Activated naive CD4-positive, alpha-beta T cell treated with anti-CD3 and anti-CD28 coated beads, Interleukin-2, amount 50 U/mL, for 24 hours (primary cell): ENCODE results near the gene AP3D1.
"Not testable (repeated sequence)": the region's sequence is repeated elsewhere in the genome, so short reads cannot be mapped to it uniquely, and the experiment has no call there.

Experiments
- H3K27ac Mint-ChIP-seq: one replicate; pipeline ENCODE4 v1.8.0; 2021; ENCODE audit warnings: mild to moderate bottlenecking, mixed read lengths
- H3K27me3 Mint-ChIP-seq: one replicate; pipeline ENCODE4 v1.8.0; 2021; ENCODE audit warnings: mixed read lengths
- H3K36me3 Mint-ChIP-seq: one replicate; pipeline ENCODE4 v1.8.0; 2021; ENCODE audit warnings: mixed read lengths
- H3K4me1 Mint-ChIP-seq: one replicate; pipeline ENCODE4 v1.8.0; 2021; ENCODE audit warnings: mixed read lengths
- H3K4me3 Mint-ChIP-seq: one replicate; pipeline ENCODE4 v1.8.0; 2021; ENCODE audit warnings: mild to moderate bottlenecking, mixed read lengths
- H3K9me3 Mint-ChIP-seq: one replicate; pipeline ENCODE4 v1.8.0; 2021; ENCODE audit warnings: mixed read lengths

Gene AP3D1

GRCh38 chr19:2144190-2144589 is 7.2 kb downstream of the AP3D1 start:
- H3K36me3 Mint-ChIP-seq, result no peaks in the 10 kb centered on the region
- no peaks in the 10 kb centered on the region for H3K27me3 Mint-ChIP-seq
- H3K4me1 Mint-ChIP-seq, result peaks cover 37% of the 10 kb centered on the region
- H3K9me3 Mint-ChIP-seq, result no peaks in the 10 kb centered on the region
- H3K4me3 Mint-ChIP-seq, result no peak overlapping the region
- no peak overlapping the region for H3K27ac Mint-ChIP-seq

GRCh38 chr19:2142173-2142829 is 9.1 kb downstream of the AP3D1 start:
- no peaks in the 10 kb centered on the region for H3K9me3 Mint-ChIP-seq
- peaks cover 1% of the 10 kb centered on the region for H3K36me3 Mint-ChIP-seq
- no peaks in the 10 kb centered on the region for H3K27me3 Mint-ChIP-seq
- no peak overlapping the region for H3K4me3 Mint-ChIP-seq
- H3K27ac Mint-ChIP-seq, result no peak overlapping the region
- H3K4me1 Mint-ChIP-seq, result peaks cover 29% of the 10 kb centered on the region

DNA sequence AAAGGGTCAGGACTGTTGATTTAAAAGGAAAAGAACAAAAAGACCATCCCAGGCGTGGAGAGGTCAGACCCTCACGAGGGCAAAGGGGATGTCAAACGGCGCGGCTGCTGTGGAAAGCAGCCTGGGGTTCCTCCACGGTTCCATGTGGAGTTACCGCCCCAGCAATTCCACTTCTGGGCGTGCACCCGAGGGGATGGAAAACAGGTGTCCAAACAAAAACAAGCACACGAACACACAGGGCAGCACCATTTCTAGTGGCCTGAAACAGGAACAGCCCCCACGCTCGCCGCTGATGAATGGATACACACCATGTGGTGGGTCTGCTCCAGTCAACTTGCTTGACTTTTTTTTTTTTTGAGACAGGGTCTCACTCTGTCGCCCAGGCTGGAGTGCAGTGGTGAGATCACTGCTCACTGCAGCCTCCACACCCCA is 11.2 kb downstream of the AP3D1 start:
- Mint-ChIP-seq H3K4me1 (peaks cover 16% of the 10 kb centered on the region), H3K36me3 (peaks cover 3% of the 10 kb centered on the region), H3K9me3 (no peaks in the 10 kb centered on the region), H3K27ac (no peak overlapping the region), H3K27me3 (no peaks in the 10 kb centered on the region), H3K4me3 (no peak overlapping the region)

DNA sequence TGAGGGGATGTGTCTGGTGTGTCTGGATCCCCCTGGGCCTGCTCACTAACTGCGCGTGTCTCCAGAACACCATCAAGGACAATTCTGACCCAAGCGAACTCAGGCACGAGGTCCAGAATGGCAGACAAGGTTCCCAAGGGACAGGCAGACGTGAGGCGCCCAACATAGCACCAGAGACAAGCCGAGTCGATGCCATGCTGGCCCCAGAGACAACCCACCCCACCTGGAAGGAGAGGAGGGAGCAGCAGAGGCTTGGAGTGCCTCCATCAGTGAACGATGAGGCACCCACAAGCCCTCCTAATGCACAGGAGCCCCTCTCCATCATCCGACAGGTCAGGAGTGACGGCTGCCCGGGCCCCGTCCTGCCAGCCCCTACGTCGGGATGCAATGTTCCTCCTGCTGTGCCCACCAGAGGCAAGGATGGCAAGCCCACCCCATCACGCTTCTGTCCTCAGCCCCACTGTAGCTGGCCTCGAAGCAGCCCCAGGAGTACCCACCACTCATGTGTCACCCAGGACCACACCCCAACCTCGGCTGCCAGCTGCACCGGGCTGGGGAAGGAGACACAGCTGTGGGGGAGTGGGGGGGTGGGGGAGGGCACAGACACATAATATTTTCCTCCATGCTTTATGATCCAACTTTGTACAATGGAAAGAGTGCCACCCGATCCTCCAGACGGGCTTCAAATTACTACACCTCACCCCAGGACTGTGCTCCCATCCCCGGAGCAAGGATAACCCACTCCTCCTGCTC is 11.8 kb downstream of the AP3D1 start:
- H3K27me3 Mint-ChIP-seq, result no peaks in the 10 kb centered on the region
- H3K4me1 Mint-ChIP-seq, result peaks cover 11% of the 10 kb centered on the region
- H3K4me3 Mint-ChIP-seq, result no peak overlapping the region
- H3K36me3 Mint-ChIP-seq, result peaks cover 3% of the 10 kb centered on the region
- H3K9me3 Mint-ChIP-seq, result no peaks in the 10 kb centered on the region
- no peak overlapping the region for H3K27ac Mint-ChIP-seq

GRCh38 chr19:2138061-2138728 is 13.2 kb downstream of the AP3D1 start:
- no peaks in the 10 kb centered on the region for H3K27me3 Mint-ChIP-seq
- no peaks in the 10 kb centered on the region for H3K9me3 Mint-ChIP-seq
- H3K36me3 Mint-ChIP-seq, result peaks cover 3% of the 10 kb centered on the region
- H3K27ac Mint-ChIP-seq, result no peak overlapping the region
- no peak overlapping the region for H3K4me3 Mint-ChIP-seq
- peaks cover 10% of the 10 kb centered on the region for H3K4me1 Mint-ChIP-seq

GRCh38 chr19:2136796-2137195 is 14.6 kb downstream of the AP3D1 start:
- peaks cover 3% of the 10 kb centered on the region for H3K36me3 Mint-ChIP-seq
- H3K27ac Mint-ChIP-seq, result no peak overlapping the region
- H3K4me3 Mint-ChIP-seq, result no peak overlapping the region
- H3K9me3 Mint-ChIP-seq, result no peaks in the 10 kb centered on the region
- H3K27me3 Mint-ChIP-seq, result no peaks in the 10 kb centered on the region
- H3K4me1 Mint-ChIP-seq, result peaks cover 6% of the 10 kb centered on the region

DNA sequence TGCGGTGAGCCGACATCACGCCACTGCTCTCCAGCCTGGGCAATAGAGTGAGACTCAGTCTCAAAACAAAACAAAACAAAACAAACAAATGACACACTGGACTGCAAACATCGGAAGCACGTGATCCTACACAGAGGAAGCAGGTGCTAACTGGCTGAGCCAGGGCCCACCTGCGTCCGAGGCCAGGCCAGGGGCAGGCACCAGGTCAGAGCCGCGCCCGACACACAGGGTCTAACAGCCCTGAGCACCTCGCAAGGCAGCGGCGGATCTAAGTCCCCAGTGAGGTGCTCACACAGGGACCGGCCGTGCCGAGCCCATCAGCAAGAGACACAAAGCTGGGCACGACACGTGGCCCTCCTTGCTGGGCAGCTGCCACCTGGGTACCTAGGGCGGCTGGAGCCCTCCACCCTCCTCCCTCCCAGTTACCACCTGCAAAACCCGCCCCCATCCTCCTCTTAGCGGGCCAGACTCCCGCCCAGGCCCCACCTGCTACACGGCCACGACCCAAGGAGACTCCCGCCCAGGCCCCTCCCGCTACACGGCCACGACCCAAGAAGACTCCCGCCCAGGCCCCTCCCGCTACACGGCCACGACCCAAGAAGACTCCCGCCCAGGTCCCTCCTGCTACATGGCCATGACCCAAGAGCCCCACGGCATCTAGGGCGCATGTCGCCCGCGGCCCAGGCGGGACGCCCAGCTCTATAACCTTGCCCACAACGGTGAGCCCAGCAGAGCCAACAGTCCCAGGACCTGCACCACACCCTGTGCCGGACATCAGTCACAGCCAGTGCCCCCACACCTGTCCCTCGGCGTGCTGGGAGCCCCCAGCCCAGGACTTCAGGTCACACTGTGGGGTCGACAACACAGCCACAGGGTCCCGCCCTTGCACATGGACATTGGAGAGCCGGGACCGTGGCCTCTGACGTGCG is 15.6 kb downstream of the AP3D1 start:
- Mint-ChIP-seq H3K4me3 (no peak overlapping the region), H3K36me3 (peaks cover 3% of the 10 kb centered on the region), H3K27me3 (no peaks in the 10 kb centered on the region), H3K9me3 (no peaks in the 10 kb centered on the region), H3K27ac (no peak overlapping the region), H3K4me1 (peaks cover 6% of the 10 kb centered on the region)

GRCh38 chr19:2132731-2133490 is 18.5 kb downstream of the AP3D1 start:
- H3K4me1 Mint-ChIP-seq, result no peaks in the 10 kb centered on the region
- no peak overlapping the region for H3K27ac Mint-ChIP-seq
- H3K4me3 Mint-ChIP-seq, result no peak overlapping the region
- H3K36me3 Mint-ChIP-seq, result peaks cover 3% of the 10 kb centered on the region
- no peaks in the 10 kb centered on the region for H3K9me3 Mint-ChIP-seq
- no peaks in the 10 kb centered on the region for H3K27me3 Mint-ChIP-seq

DNA sequence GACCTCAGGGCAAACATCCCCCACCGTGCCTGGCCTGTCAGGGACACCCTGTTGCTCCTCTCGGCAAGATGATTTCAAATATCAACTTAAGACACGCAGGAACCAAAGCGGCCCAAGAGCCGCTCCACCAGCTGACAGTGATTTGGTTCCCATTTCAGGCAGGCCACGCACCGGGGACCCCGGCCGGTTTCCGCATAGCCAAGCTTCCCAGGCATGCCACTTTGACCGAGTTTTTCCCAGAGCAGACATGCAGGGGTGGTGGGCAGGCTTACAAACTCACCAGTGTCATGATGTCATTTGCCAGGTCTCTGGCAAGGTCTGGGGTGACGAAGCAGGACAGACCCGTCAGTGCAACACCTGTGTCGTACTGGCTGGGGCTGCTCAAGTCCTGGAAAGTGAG is 19.2 kb downstream of the AP3D1 start:
- Mint-ChIP-seq H3K9me3 (no peaks in the 10 kb centered on the region), H3K4me3 (no peak overlapping the region), H3K27ac (no peak overlapping the region), H3K4me1 (no peaks in the 10 kb centered on the region), H3K27me3 (no peaks in the 10 kb centered on the region), H3K36me3 (peaks cover 2% of the 10 kb centered on the region)

DNA sequence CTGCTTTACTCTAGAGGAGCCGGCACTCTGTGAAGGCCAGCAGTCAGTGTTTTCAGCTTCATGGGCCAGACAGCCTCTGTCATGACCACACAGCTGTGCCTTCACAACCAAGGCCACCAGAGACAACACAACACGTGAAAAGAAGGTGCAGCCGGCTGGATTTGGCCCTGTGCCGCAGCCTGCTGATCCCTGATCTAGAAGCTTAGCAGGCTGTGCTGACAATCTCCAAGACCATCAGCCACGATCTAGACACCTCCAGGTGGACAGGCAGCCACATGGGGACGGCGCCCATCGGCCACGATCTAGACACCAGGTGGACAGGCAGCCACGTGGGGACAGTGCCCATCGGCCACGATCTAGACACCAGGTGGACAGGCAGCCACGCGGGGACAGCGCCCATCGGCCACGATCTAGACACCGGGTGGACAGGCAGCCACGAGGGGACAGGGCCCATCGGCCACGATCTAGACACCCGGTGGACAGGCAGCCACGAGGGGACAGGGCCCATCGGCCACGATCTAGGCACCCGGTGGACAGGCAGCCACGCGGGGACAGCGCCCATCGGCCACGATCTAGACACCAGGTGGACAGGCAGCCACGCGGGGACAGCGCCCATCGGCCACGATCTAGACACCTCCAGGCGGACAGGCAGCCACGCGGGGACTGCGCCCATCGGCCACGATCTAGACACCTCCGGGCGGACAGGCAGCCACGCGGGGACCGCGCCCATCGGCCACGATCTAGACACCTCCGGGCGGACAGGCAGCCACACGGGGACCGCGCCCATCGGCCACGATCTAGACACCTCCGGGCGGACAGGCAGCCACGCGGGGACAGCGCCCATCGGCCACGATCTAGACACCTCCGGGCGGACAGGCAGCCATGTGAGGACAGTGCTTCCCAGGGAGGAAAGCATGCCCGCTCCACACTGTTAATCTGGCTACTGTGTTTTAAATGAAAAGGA is 20.1 kb downstream of the AP3D1 start:
- not testable (repeated sequence) for H3K4me3 Mint-ChIP-seq, H3K4me1 Mint-ChIP-seq, H3K27me3 Mint-ChIP-seq, H3K27ac Mint-ChIP-seq, H3K9me3 Mint-ChIP-seq, H3K36me3 Mint-ChIP-seq

GRCh38 chr19:2129892-2130770 is 21.2 kb downstream of the AP3D1 start:
- H3K9me3 Mint-ChIP-seq, result no peaks in the 10 kb centered on the region
- H3K4me1 Mint-ChIP-seq, result no peaks in the 10 kb centered on the region
- no peak overlapping the region for H3K27ac Mint-ChIP-seq
- no peaks in the 10 kb centered on the region for H3K27me3 Mint-ChIP-seq
- H3K36me3 Mint-ChIP-seq, result no peaks in the 10 kb centered on the region
- H3K4me3 Mint-ChIP-seq, result no peak overlapping the region

DNA sequence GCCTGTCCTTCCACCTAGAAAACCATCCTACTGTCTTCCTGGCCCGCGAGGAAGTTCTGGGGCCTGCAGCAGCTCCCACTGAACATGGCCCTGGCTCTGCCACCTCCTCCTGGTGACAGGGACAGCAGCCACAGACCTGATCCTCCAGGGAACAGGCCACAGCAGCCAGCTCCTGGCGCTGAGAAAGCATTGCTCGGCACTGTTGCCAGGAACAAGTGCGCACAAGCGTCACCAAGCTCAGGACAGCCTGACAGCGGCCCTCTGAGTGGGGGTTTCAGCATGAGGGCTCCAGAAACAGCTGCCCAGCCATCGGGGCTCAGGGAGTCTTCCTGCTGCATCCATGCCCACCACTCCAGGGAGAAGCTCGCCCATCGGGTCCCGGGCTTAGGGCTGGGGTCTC is 21.9 kb downstream of the AP3D1 start:
- Mint-ChIP-seq H3K36me3 (no peaks in the 10 kb centered on the region), H3K27me3 (no peaks in the 10 kb centered on the region), H3K9me3 (no peaks in the 10 kb centered on the region), H3K4me3 (no peak overlapping the region), H3K4me1 (no peaks in the 10 kb centered on the region), H3K27ac (no peak overlapping the region)

- no peak overlapping the region for H3K27ac Mint-ChIP-seq
- no peaks in the 10 kb centered on the region for H3K9me3 Mint-ChIP-seq
Observed at GRCh38 chr19:2129022-2129421, 22.3 kb downstream of the AP3D1 start.

More at GRCh38 chr19:2129022-2129421, 22.3 kb downstream of the AP3D1 start:
- Mint-ChIP-seq H3K36me3 (no peaks in the 10 kb centered on the region), H3K4me1 (no peaks in the 10 kb centered on the region), H3K27me3 (no peaks in the 10 kb centered on the region), H3K4me3 (no peak overlapping the region)
